NCI-H1694 treated with DMSO at 0.1 percent for 48 hours (cell line): ENCODE results near the gene CUBN.

Experiments used
- DNase-seq: peaks from one replicate; lab custom pipeline; 2025; lab: John Stamatoyannopoulos, UW

The CUBN gene

GRCh38 chr10:17129741-17130140 is at the start of gene CUBN:
Gene CUBN, minus strand, starts transcription at chr10:17129811. Its CDS starts 46 bp downstream, at chr10:17129765.
- DNase-seq, result no peak

- DNase-seq, result no peak
These were observed 49.4 kb upstream of the CUBN start for GRCh38 chr10:17179002-17179401.

- no peak for DNase-seq
These were observed 48.4 kb upstream of the CUBN start for GRCh38 chr10:17178006-17178405.

- no peak for DNase-seq
These were observed 47.4 kb upstream of the CUBN start for GRCh38 chr10:17177014-17177413.

- no peak for DNase-seq
These were observed 46.5 kb upstream of the CUBN start for GRCh38 chr10:17176091-17176490.

- no peak for DNase-seq
These were observed 45.9 kb upstream of the CUBN start for GRCh38 chr10:17175551-17175950.

- no peak for DNase-seq
These were observed 45.0 kb upstream of the CUBN start for GRCh38 chr10:17174626-17175025.

- no peak for DNase-seq
These were observed 41.6 kb upstream of the CUBN start for GRCh38 chr10:17171141-17171641.

GRCh38 chr10:17169803-17170202 is 40.2 kb upstream of the CUBN start:
- no peak for DNase-seq

GRCh38 chr10:17166699-17167098 is 37.1 kb upstream of the CUBN start:
- no peak for DNase-seq

- no peak for DNase-seq
These were observed 33.2 kb upstream of the CUBN start for GRCh38 chr10:17162828-17163227.

GRCh38 chr10:17161775-17162174 is 32.2 kb upstream of the CUBN start:
- no peak for DNase-seq

- no peak for DNase-seq
These were observed 27.4 kb upstream of the CUBN start for GRCh38 chr10:17157024-17157423.

GRCh38 chr10:17155826-17156225 is 26.2 kb upstream of the CUBN start:
- DNase-seq, result no peak

GRCh38 chr10:17154116-17154515 is 24.5 kb upstream of the CUBN start:
- no peak for DNase-seq

GRCh38 chr10:17153321-17153720 is 23.7 kb upstream of the CUBN start:
- no peak for DNase-seq

GRCh38 chr10:17151716-17152115 is 22.1 kb upstream of the CUBN start:
- no peak for DNase-seq

- DNase-seq, result no peak
These were observed 18.4 kb upstream of the CUBN start for GRCh38 chr10:17147884-17148489.

- no peak for DNase-seq
These were observed 17.3 kb upstream of the CUBN start for GRCh38 chr10:17146892-17147291.

- no peak for DNase-seq
These were observed 15.6 kb upstream of the CUBN start for GRCh38 chr10:17145239-17145638.

GRCh38 chr10:17144757-17145156 is 15.1 kb upstream of the CUBN start:
- DNase-seq, result no peak

- DNase-seq, result no peak
These were observed 14.4 kb upstream of the CUBN start for GRCh38 chr10:17144032-17144431.

- DNase-seq, result no peak
These were observed 13.6 kb upstream of the CUBN start for GRCh38 chr10:17143055-17143690.
